HepG2 (cell line): ENCODE results near the gene ST3GAL5. TPM values are rescaled to one million over a fixed set of nuclear protein-coding genes. Genes with fewer than 3 reads are reported as not detected.
A peak's percentile ranks its signal among the peaks of the same experiment; 100 is the strongest.

ENCODE experiments used
- E2F2 ChIP-seq: sonication (generic); formaldehyde crosslinking; IDR thresholded peaks from 2 replicates; pipeline ENCODE4 v1.4.0; 2020; ENCODE audit warnings: missing genetic modification reagents, borderline replicate concordance
- HDAC2 ChIP-seq: sonication (generic); formaldehyde crosslinking; IDR thresholded peaks from 2 replicates; pipeline ENCODE4 v1.4.0; 2020; ENCODE audit warnings: missing genetic modification reagents
- HNF1B ChIP-seq: sonication (generic); formaldehyde crosslinking; IDR thresholded peaks from 2 replicates; pipeline ENCODE4 v1.5.1; 2020; ENCODE audit warnings: mild to moderate bottlenecking, moderate library complexity, missing genetic modification reagents
- ISL2 ChIP-seq: sonication (generic); formaldehyde crosslinking; IDR thresholded peaks from 2 replicates; pipeline ENCODE4 v1.5.0; 2020; ENCODE audit warnings: missing genetic modification reagents
- MXI1 ChIP-seq: IDR thresholded peaks from 3 replicates; pipeline ENCODE4 v1.6.1; 2012; ENCODE audit warnings: low read depth, low read length, inconsistent platforms, borderline replicate concordance
- POGZ ChIP-seq: sonication (generic); formaldehyde crosslinking; IDR thresholded peaks from 2 replicates; pipeline ENCODE4 v1.4.0; 2020; ENCODE audit warnings: mild to moderate bottlenecking, missing genetic modification reagents
- POLR2AphosphoS5 ChIP-seq: IDR thresholded peaks from 2 replicates; pipeline ENCODE4 v1.6.1; 2012; ENCODE audit warnings: low read depth, low read length
- SAFB2 ChIP-seq: sonication (generic); formaldehyde crosslinking; IDR thresholded peaks from 2 replicates; pipeline ENCODE4 v1.5.1; 2020; ENCODE audit warnings: missing genetic modification reagents, low read depth, mild to moderate bottlenecking, borderline replicate concordance
- SATB2 ChIP-seq: sonication (generic); formaldehyde crosslinking; IDR thresholded peaks from 2 replicates; pipeline ENCODE4 v1.5.0; 2020; ENCODE audit warnings: missing genetic modification reagents
- SMAD3 ChIP-seq: sonication (generic); formaldehyde crosslinking; IDR thresholded peaks from 2 replicates; pipeline ENCODE4 v1.4.0; 2020; ENCODE audit warnings: missing genetic modification reagents
- TFDP1 ChIP-seq: IDR thresholded peaks from 2 replicates; pipeline ENCODE4 v1.6.1; 2016; ENCODE audit warnings: missing compliant biosample characterization, missing genetic modification reagents, borderline replicate concordance
- TRAFD1 ChIP-seq: sonication (generic); formaldehyde crosslinking; IDR thresholded peaks from 2 replicates; pipeline ENCODE4 v1.5.1; 2020; ENCODE audit warnings: missing genetic modification reagents, mild to moderate bottlenecking, borderline replicate concordance
- ZNF18 ChIP-seq: sonication (generic); formaldehyde crosslinking; IDR thresholded peaks from 2 replicates; pipeline ENCODE4 v1.8.0; 2022; ENCODE audit warnings: mild to moderate bottlenecking, missing genetic modification reagents; ENCODE audit not compliant: insufficient replicate concordance
- ZNF263 ChIP-seq: sonication (generic); formaldehyde crosslinking; IDR thresholded peaks from 2 replicates; pipeline ENCODE4 v1.4.0; 2020; ENCODE audit warnings: missing genetic modification reagents
- ZNF30 ChIP-seq: sonication (generic); formaldehyde crosslinking; IDR thresholded peaks from 2 replicates; pipeline ENCODE4 v1.5.0; 2020; ENCODE audit warnings: mild to moderate bottlenecking, missing genetic modification reagents
- ZNF317 ChIP-seq: sonication (generic); formaldehyde crosslinking; IDR thresholded peaks from 2 replicates; pipeline ENCODE4 v1.5.0; 2020; ENCODE audit warnings: mild to moderate bottlenecking, missing genetic modification reagents
- ZNF337 ChIP-seq: sonication (generic); formaldehyde crosslinking; IDR thresholded peaks from 2 replicates; pipeline ENCODE4 v1.5.1; 2020; ENCODE audit warnings: missing genetic modification reagents, low read depth, mild to moderate bottlenecking, borderline replicate concordance
- ZNF510 ChIP-seq: sonication (generic); formaldehyde crosslinking; IDR thresholded peaks from 2 replicates; pipeline ENCODE4 v1.4.0; 2020; ENCODE audit warnings: low read depth, mild to moderate bottlenecking, missing genetic modification reagents
- polyA plus RNA-seq, 8 experiments: library from polyadenylated mRNA; depleted of rRNA in 3 of 8; stranded (reverse) in 7 of 8; unstranded in 1 of 8; fragments of >200 nt; fragmentation: Illumina TruSeq in 4 of 8; extraction: Trizol in 4 of 8; gene quantifications; 2 replicates each; pipeline versions ENCODE4 v1.2.1 to v1.2.3, GENCODE V29; 2011 to 2016; ENCODE audit warnings: low read depth in 4 of 8, missing spikeins in 1 of 8, mixed read lengths in 1 of 8; ENCODE audit not compliant: insufficient read depth in 1 of 8
- total RNA-seq, 5 experiments: library from RNA; depleted of rRNA; stranded (reverse); fragments of >200 nt; fragmentation: Illumina TruSeq; extraction: Trizol; gene quantifications; 2 replicates each; pipeline ENCODE4 v1.2.3, GENCODE V29; 2016; ENCODE audit warnings: low read depth in 1 of 5

The ST3GAL5 gene
- total and polyA plus RNA-seq, 2 of the 13 experiments (the other 11 are each of a cell fraction or from before 2014, with no cell fraction given) = 1.3 to 2.0 TPM

GRCh38 chr2:85888684-85889626 is at the start of gene ST3GAL5 (continued):
- TF ChIP-seq E2F2 (CRISPR knock-in tag) (0 out of 2 replicates have a peak, but pooled peaks have one; percentile 62), POGZ (CRISPR knock-in tag) (peak; percentile 89), ISL2 (CRISPR knock-in tag) (no peak), ZNF30 (CRISPR knock-in tag) (no peak), ZNF337 (CRISPR knock-in tag) (0 out of 2 replicates have a peak, but pooled peaks have one; percentile 19), TFDP1 (CRISPR knock-in tag) (peak; percentile 76; the same call in 1 of the 2 replicates), MXI1 (no peak), TRAFD1 (no peak), SATB2 (peak; percentile 48; the same call in 1 of the 2 replicates), SAFB2 (CRISPR knock-in tag) (no peak), ZNF18 (no peak), HNF1B (CRISPR knock-in tag) (peak; percentile 42; the same call in 1 of the 2 replicates), HDAC2 (CRISPR knock-in tag) (no peak; the same call in 1 of the 2 replicates), ZNF263 (CRISPR knock-in tag) (no peak), POLR2AphosphoS5 (no peak), ZNF317 (no peak), ZNF510 (CRISPR knock-in tag) (no peak), SMAD3 (CRISPR knock-in tag) (no peak)
